Measurements from ENCODE around the gene DHRS4. TPM values are rescaled to one million over a fixed set of nuclear protein-coding genes. Genes with fewer than 3 reads are reported as not detected.
"Not testable (repeated sequence)": the region's sequence is repeated elsewhere in the genome, so short reads cannot be mapped to it uniquely, and the experiment has no call there.

Gene DHRS4
- total RNA-seq, 1 experiment from 2014 or later: 12.7 TPM

DNA sequence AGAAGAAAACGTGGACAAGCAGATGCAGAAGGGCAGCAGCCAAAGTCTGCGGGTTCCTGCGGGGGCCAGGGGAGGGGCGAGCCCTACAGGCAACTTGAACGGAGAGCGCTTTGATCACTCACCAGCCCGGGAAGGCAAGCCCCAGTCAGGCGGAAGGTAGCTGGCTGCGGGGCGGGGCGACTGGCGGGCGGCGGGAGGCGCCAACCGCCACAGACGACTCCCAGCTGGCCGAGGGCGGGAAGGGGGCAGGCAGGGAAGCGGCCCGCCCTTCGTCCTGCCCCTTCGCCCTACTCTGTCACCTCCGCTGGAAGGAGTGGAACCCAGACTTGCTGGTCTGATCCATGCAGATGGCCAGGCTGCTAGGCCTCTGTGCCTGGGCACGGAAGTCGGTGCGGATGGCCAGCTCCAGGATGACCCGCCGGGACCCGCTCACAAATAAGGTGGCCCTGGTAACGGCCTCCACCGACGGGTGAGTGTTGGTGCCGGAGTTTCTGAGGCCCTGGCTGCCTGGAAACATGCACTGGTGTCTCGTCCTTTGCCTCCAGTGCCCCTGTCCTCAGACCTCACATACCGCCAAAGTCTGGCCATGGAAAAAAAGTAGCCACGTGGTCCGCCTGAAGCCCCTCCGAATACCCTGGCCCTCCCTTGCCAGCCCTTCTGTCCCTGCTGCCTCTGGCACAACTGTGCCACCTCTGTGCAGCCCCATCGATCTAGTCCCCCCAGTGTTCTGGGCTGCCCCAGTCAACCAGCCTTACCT lies 35.2 kb downstream of the DHRS4 start, which contains the start of gene DHRS4L2:
DHRS4L2 (plus strand) TSS at position 323 of the 757 bp plus-strand sequence; CDS start at position 342, 19 bp downstream.
- H4K5ac ChIP-seq (ENCODE audit: insufficient read length, low read depth, low read length); H3K14ac ChIP-seq (ENCODE audit: insufficient read depth, low read length); H2BK15ac ChIP-seq (ENCODE audit: low read depth, low read length); H3K4me1 ChIP-seq (ENCODE audit: insufficient read depth, low read length); H3K27me3 Mint-ChIP-seq (ENCODE audit: low read depth); H3K36me3 Mint-ChIP-seq (ENCODE audit: insufficient read depth in 1 of 3, low read depth in 3 of 3); H2AFZ ChIP-seq (ENCODE audit: low read length); H4K20me1 ChIP-seq (ENCODE audit: control insufficient read depth, insufficient read depth, insufficient read length); H3K9me3 ChIP-seq (ENCODE audit: control insufficient read depth, low read depth, low read length); H2BK12ac ChIP-seq (ENCODE audit: insufficient read length, low read depth, low read length); H4K91ac ChIP-seq (ENCODE audit: insufficient read length, low read depth, low read length); H3K27ac Mint-ChIP-seq; H3T11ph ChIP-seq (ENCODE audit: low read length); H3K27me3 ChIP-seq (ENCODE audit: insufficient read depth, low read length); H3K79me1 ChIP-seq (ENCODE audit: insufficient read depth, low read depth, low read length, poor library complexity, severe bottlenecking); H2BK120ac ChIP-seq (ENCODE audit: low read depth, low read length, poor library complexity, severe bottlenecking); H3K4ac ChIP-seq (ENCODE audit: low read depth, low read length); H3K56ac ChIP-seq (ENCODE audit: insufficient read length, low read depth, low read length); H3K23ac ChIP-seq (ENCODE audit: insufficient read length, low read depth, low read length); H3K18ac ChIP-seq (ENCODE audit: insufficient read length, low read depth, low read length); H3K27ac ChIP-seq (ENCODE audit: insufficient read length, low read depth, low read length); H3K9me3 Mint-ChIP-seq; H2BK20ac ChIP-seq (ENCODE audit: low read depth, low read length, poor library complexity, severe bottlenecking); H2BK5ac ChIP-seq (ENCODE audit: insufficient read length, low read length); H3K23me2 ChIP-seq (ENCODE audit: insufficient read length, low read depth, low read length, poor library complexity, severe bottlenecking); H4K8ac ChIP-seq (replicated peaks; ENCODE audit: insufficient read length, low read depth, low read length); H2AK5ac ChIP-seq (ENCODE audit: insufficient read length, low read length); H3K79me2 ChIP-seq (ENCODE audit: insufficient read depth, low read length): not testable (repeated sequence)
- Histone ChIP-seq H3K4me2 (ENCODE audit: insufficient read depth, insufficient read length, low read length) (peak within 1 kb of the TSS; percentile 30), H3K9ac (ENCODE audit: extremely low read depth, insufficient read length, low read length) (peak within 1 kb of the TSS; percentile 39)
- Mint-ChIP-seq H3K4me3 (peak within 1 kb of the TSS; percentile 49 to 71), H3K4me1 (peaks cover 12 to 19% of the 10 kb centered on the region in 2 experiments)
- no CpG with 5 or more reads among the region's 40 CpGs for WGBS (ENCODE audit: extremely low coverage, insufficient read length, low lambda C conversion rate)
- peak; percentile 93 for DNase-seq

DNA sequence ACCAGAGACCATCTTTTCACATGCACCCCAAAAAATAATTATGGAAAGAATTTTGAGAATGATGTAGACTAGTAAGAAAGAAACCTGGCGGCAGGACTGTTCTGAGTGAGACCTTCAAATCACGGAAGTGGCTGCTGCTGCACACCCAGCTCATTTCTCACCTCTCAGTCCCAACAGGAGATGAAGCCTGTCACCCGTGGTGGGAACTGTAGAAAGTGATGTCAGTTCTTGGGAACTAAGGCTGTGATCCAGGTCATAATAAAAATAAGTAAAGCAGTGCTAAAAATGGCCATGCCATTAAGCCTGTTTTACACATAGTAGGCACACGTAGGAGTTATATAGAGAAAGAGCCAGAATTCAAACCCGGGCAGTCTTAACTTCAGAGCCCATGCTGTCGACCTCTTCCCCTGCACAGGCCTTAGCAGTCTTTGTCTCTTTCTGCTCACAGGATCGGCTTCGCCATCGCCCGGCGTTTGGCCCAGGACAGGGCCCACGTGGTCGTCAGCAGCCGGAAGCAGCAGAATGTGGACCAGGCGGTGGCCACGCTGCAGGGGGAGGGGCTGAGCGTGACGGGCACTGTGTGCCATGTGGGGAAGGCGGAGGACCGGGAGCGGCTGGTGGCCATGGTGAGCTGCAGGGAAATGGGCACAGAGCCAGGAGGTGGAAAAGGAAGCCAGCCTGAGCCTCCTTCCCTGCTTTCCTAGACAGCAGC lies 36.3 kb downstream of the DHRS4 start:
- not testable (repeated sequence) for H3K4me3 Mint-ChIP-seq; H3K9ac ChIP-seq (ENCODE audit: extremely low read depth, insufficient read length, low read length)

More for the DNA sequence above, 36.3 kb downstream of the DHRS4 start:
- H3K14ac ChIP-seq (ENCODE audit: insufficient read depth, low read length); H2BK12ac ChIP-seq (ENCODE audit: insufficient read length, low read depth, low read length); H3K36me3 Mint-ChIP-seq (ENCODE audit: insufficient read depth in 1 of 3, low read depth in 3 of 3); H3K9me3 Mint-ChIP-seq; H3K18ac ChIP-seq (ENCODE audit: insufficient read length, low read depth, low read length); H3K4me2 ChIP-seq (ENCODE audit: insufficient read depth, insufficient read length, low read length); H4K8ac ChIP-seq (replicated peaks; ENCODE audit: insufficient read length, low read depth, low read length); H2BK120ac ChIP-seq (ENCODE audit: low read depth, low read length, poor library complexity, severe bottlenecking); H2BK15ac ChIP-seq (ENCODE audit: low read depth, low read length); H2AK5ac ChIP-seq (ENCODE audit: insufficient read length, low read length); H4K5ac ChIP-seq (ENCODE audit: insufficient read length, low read depth, low read length); H3T11ph ChIP-seq (ENCODE audit: low read length); H4K20me1 ChIP-seq (ENCODE audit: control insufficient read depth, insufficient read depth, insufficient read length); H3K27me3 Mint-ChIP-seq (ENCODE audit: low read depth); H3K23ac ChIP-seq (ENCODE audit: insufficient read length, low read depth, low read length); H3K9me3 ChIP-seq (ENCODE audit: control insufficient read depth, low read depth, low read length); H3K27ac Mint-ChIP-seq; H2BK20ac ChIP-seq (ENCODE audit: low read depth, low read length, poor library complexity, severe bottlenecking); H3K27me3 ChIP-seq (ENCODE audit: insufficient read depth, low read length); H2BK5ac ChIP-seq (ENCODE audit: insufficient read length, low read length); H2AFZ ChIP-seq (ENCODE audit: low read length); H4K91ac ChIP-seq (ENCODE audit: insufficient read length, low read depth, low read length); H3K56ac ChIP-seq (ENCODE audit: insufficient read length, low read depth, low read length); H3K27ac ChIP-seq (ENCODE audit: insufficient read length, low read depth, low read length); H3K23me2 ChIP-seq (ENCODE audit: insufficient read length, low read depth, low read length, poor library complexity, severe bottlenecking); H3K79me1 ChIP-seq (ENCODE audit: insufficient read depth, low read depth, low read length, poor library complexity, severe bottlenecking); H3K4me1 ChIP-seq (ENCODE audit: insufficient read depth, low read length); H3K79me2 ChIP-seq (ENCODE audit: insufficient read depth, low read length); DNase-seq; H3K4ac ChIP-seq (ENCODE audit: low read depth, low read length): not testable (repeated sequence)
- WGBS (ENCODE audit: extremely low coverage, insufficient read length, low lambda C conversion rate): no CpG with 5 or more reads among the region's 21 CpGs
- H3K4me1 Mint-ChIP-seq: peaks cover 12 to 19% of the 10 kb centered on the region in 2 experiments

Data from H9 (cell line).